Embryonic facial prominence (tissue), 1 donor: ENCODE measurements around the gene SIGLEC7.

Experiments used
- DNase-seq: peaks from one replicate; pipeline ENCODE4 v3.0.0-alpha.2; 2016; ENCODE audit errors: extremely low spot score

SIGLEC7 gene

DNA sequence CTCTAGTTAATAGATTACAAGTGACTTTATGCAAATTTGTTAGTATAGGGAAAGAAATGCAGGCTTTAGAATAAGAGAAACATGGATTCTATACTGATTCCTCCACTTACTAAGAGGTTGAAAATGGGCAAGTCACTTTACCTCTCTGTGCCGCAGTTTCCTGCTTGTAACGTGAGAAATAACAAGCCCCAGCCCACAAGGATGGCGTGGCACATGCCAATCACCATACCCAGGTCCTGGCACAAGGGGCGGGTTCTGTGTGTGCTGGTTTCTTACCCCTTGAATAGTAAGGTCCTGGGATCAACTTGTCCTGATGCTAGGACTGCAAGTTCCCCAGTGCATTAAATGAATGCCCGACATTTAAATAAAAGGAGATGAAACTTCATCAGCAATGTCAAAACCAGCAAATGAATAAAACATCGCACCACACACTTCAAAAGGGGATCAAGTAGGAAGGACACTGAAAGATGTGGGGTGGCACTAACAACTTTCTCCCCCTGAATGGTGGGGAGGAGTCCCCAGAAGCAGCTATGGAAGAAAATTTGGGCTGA is 25.3 kb upstream of the SIGLEC7 start:
- DNase-seq: no peak

DNA sequence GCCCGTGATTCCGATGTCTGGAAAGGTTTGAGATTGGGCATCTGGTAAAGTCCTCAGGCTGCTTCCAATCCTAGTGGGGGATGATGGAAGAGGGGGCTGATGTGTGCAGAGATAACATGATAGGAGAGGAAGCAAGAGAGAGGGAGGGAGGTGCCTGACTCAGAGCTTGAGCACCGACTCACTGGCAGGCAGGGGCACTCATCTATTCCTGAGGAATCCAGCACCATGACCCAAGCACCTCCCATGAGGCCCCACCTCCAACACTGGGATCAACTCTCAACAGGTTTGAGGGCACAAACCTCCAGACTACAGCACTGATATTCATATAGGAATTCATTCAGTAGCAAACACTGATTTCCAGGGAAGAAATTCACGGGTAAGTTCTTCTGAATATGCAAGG is 23.0 kb upstream of the SIGLEC7 start:
- DNase-seq: no peak

DNA sequence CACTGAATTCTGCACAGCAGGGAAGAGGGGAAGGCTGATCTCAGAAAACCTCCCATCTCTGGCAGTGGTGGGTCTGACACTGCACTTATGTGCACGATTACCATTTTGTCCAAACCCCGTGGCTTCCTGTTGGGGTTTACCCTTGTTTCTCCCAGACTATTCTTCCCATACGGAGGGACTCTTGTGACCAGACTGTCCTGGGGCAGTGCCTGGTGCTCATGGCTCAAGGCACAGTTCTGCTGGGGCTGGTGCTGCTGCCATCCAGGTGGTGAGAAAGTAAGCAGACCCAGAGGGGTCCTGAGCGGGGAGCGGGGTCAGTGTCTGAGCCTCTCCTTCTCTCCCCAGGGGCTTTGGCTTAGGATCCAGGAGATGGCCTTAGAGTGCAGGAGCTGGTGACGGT is 22.5 kb upstream of the SIGLEC7 start:
- DNase-seq: no peak

DNA sequence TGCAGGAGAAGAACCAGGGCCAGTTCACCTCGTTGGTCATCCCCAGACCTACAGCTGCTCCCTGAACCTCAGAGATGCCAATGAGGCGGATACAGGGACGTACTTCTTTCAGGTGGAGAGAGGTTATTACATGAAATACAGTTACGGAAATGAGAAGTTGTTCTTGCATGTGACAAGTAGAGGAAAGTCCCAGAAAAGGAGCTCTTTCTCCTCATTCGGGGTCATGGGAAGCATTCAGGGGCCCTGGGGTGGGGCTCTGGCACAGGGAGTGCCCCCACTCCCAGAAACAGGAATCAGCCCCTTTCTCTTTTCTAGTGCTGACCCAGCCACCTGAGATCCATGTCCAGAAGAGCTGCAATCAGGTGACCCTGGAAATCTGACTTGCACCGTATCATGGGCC is 21.9 kb upstream of the SIGLEC7 start:
- DNase-seq: no peak

DNA sequence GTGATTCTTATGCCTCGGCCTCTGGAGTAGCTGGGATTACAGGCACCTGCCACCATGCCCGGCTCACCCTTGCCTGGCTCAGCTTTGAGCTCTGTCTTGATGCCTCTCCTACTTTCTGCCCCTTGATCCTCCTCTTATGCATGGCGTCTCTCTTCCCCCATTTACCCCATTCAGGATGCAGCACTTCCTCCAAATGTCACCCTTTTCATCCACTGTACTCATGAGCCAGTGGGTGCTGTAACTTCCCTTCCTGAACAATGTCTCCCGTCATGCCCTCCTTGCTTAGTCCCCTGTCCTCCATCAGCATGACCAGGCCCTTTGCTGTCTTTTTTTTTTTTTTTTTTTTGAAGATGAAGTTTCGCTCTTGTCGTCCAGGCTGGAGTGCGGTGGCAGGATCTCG is 20.8 kb upstream of the SIGLEC7 start:
- DNase-seq: no peak

DNA sequence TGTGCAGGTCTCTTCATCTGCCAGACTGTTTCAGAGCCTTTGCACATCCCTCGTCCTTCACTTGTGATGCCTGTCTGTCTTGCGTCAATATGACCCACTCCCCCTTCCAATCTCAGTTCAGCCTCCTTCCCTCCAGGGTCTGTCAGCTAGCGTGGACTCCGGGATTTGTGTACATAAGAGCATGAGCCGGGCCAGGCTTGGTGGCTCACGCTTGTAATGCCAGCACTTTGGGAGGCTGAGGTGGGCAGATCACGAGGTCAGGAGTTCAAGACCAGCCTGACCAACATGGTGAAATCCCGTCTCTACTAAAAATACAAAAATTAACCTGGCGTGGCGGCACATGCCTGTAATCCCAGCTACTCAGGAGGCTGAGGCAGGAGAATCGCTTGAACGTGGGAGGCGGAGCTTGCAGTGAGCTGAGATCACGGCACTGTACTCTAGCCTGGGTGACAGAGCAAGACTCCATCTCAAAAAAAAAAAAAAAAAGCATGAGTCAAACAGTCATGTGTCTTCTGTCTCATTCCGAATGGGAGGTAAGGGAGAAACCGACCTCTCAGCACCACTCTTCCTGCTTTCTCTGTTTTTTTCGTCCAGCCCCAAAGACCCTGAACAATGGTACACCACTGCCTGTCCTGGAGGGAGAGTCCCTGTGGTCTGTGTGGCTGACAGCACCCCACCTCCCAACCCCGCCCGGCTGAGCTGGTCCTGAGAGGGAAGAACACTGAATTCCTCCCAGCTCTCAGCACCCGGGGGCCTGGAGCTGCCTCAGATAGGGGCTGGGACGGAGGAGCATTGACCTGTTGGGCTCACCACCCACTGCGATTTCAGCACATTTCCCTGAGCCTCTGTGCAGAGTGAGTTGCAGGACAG is 19.8 kb upstream of the SIGLEC7 start:
- DNase-seq: no peak

DNA sequence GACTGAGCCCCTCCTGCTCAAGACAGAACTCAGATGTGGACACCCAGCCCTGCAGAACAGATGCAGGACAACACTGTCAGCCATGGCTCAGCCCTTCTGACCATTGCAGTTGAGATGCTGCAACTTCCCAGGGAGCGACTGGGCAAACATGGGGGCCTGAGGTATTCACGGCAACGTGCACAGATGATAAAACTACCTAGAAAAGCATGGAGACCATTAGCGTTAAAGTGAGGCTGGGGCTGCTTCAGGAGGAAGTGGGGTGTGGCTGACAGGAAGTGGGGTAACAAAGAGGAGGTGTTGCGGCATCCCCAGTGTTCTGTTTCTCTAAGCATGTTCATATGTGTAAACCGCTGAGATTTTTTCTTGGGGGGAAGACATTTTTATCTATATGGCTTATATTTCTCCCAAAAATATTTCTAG is 18.7 kb upstream of the SIGLEC7 start:
- DNase-seq: no peak

DNA sequence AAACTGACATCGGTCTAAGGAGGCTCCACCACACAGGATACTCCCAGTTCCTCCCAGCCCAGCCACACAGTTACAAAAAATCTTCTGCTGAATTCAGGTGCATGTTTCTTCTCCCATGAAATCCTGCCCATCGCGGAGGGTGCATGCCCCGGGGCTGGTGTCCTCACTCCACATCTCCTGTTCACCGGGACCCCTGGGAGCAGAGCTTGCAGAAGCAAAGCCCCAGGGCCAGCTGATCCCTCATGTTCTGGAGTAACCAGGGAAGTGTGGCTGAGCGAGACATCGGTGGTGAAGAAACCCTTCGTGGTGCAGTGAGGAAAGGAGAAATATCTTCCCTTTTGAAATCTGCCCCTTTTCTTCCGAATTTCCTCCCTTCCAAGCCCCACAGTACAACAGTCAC is 18.3 kb upstream of the SIGLEC7 start:
- DNase-seq: no peak

DNA sequence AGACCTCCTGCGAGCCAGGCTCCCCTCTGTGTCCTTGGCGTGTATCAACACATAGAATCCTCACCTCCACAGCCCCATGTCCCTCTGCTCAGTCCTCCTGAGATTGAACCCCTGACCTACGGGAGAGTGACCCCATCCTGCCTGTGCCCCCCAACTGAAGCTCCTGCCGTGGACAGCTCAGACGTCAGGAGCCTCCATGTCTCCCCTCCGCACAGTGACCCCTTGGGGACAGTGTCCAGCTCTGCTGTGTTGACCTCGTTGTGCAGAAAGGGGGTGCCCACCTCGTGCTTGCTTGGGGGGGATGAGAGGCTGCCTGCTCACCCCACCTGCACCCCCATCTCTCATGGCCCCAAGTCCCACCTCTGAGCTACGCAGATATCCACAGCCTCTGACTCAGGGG is 17.9 kb upstream of the SIGLEC7 start:
- DNase-seq: no peak

DNA sequence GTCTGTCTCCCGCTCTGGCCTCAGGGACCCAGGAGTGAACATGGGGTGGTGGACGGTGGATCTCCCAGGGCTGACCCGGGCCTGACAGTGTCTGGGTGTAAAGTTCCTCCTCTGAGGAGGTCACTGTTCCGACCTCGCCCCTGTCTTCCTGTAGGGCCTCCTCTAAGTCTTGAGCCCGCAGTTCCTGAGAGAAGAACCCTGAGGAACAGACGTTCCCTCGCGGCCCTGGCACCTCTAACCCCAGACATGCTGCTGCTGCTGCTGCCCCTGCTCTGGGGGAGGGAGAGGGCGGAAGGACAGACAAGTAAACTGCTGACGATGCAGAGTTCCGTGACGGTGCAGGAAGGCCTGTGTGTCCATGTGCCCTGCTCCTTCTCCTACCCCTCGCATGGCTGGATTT is 17.4 kb upstream of the SIGLEC7 start, which contains the start of gene SIGLEC9:
TSS of gene SIGLEC9 (plus strand) at position 178 of the 400 bp plus-strand sequence. CDS start at position 247, 69 bp downstream.
- no peak for DNase-seq

DNA sequence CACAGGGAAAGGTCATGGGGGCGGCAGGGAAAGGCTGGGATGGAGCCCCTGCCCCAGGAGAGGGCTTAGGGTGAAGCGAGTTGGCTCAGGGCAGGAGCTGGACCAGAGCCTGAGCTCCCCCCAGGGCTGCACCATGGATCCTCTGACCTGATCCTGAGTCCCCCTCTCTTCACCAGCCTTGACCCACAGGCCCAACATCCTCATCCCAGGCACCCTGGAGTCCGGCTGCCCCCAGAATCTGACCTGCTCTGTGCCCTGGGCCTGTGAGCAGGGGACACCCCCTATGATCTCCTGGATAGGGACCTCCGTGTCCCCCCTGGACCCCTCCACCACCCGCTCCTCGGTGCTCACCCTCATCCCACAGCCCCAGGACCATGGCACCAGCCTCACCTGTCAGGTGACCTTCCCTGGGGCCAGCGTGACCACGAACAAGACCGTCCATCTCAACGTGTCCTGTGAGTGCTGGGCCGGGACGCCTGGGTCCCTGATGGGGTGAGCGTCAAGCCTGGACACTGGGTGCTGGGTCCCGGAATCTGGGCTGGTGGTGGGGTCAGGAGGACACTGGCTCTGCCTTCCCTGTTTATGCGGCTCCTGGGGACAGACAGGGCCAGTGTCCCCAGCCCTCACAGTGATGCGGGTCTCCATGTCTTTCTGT is 16.6 kb upstream of the SIGLEC7 start:
- DNase-seq: no peak

DNA sequence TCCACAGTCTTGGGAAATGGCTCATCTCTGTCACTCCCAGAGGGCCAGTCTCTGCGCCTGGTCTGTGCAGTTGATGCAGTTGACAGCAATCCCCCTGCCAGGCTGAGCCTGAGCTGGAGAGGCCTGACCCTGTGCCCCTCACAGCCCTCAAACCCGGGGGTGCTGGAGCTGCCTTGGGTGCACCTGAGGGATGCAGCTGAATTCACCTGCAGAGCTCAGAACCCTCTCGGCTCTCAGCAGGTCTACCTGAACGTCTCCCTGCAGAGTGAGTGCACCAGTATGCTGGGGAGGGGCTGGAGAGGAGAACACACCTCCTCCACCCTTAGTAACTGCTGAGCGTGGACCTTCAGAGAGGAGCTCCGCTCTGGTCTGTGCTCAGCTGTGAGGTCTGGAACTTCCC is 15.1 kb upstream of the SIGLEC7 start:
- DNase-seq: no peak

DNA sequence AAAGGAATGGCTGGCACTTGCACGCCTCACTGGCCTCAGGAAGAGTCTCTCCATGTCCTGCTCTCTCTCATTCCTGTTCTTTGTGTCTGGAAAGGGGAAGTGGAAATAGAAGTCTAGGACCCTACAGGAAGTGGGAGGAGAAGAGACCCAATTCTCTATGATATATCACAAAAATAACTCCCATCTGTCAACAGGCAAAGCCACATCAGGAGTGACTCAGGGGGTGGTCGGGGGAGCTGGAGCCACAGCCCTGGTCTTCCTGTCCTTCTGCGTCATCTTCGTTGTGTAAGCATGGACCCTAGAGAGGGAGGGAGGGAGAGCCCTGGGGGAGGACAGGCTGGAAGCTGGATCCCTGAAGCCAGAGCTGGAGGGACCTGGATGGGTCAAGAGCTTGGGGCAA is 14.3 kb upstream of the SIGLEC7 start:
- DNase-seq: no peak

DNA sequence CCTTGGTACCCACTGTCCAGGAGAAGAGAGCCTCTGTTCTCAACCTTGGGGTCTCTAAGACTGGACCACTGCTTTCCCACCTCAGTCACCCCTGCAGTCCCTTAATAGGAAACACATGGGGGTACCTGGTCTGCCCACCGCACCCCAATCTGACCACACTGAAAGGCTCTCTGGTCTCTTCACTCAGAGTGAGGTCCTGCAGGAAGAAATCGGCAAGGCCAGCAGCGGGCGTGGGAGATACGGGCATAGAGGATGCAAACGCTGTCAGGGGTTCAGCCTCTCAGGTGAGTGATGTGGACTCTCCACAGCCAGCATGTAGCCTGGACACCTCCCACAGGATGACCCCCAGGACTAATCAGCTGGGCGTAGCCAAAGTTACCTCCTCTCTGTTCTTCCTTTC is 13.9 kb upstream of the SIGLEC7 start:
- no peak for DNase-seq

DNA sequence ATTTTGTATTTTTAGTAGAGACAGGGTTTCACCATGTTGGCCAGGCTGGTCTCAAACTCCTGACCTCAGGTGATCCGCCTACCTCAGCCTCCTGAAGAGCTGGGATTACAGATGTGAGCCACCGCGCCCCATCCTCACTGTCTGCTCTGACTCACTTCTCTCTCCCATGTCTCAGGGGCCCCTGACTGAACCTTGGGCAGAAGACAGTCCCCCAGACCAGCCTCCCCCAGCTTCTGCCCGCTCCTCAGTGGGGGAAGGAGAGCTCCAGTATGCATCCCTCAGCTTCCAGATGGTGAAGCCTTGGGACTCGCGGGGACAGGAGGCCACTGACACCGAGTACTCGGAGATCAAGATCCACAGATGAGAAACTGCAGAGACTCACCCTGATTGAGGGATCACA is 12.4 kb upstream of the SIGLEC7 start:
- no peak for DNase-seq

DNA sequence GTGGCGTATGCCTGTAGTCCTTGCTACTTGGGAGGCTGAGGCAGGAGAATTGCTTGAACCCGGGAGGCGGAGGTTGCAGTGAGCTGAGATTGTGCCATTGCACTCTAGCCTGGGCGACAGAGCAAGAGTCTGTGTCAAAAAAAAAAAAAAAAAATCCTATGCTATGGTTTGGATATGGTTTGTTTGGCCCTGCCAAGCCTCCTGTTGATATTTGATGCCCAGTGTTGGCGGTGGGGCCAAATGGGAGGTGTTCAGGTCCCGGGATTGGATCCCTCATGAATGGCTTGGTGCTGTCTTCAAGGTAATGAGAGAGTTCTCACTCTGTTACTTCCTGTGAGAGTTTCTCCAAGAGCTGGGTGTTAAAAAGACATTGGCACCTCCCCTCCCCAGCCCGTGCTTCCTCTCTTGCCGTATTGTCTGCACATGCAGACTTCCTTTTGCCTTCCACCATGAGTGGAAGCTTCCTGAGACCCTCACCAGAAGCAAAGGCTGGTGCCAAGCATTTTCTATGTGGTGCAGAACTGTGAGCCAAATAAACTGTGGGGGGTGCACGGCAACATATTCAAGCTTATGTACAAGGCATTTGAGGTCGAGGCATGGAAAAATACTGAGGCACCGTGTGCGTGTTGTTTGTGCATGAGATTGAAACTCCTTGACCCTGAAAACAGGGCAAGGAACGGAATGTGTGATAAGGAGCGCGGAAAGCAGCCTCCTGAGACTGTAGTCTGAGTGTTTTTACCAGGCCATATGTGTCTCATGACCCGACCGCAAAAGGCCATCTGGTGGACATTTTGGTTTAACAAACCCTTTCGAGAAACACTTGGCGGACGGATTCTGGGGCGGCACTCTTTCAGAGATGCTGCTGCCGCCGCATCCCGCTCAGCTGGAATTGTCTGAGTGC is 10.1 kb upstream of the SIGLEC7 start:
- no peak for DNase-seq

DNA sequence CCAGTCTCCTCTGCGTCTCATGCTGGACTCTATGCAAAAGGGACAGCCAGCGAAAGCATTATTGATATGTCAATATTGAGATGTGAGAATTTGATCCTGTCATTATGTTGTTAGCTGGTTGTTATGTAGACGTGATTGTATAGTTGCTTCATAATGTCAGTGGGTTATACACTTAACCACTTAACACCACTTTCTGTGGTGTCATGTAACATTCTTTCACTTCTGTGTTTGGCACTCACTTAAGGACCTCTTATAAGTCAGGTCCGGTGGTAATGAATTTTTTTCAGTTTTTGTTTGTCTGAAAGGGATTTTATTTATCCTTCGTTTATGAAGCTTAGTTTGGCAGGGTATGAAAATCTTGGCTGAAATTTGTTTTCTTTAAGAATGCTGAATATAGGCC is 7.1 kb upstream of the SIGLEC7 start:
- DNase-seq: no peak

DNA sequence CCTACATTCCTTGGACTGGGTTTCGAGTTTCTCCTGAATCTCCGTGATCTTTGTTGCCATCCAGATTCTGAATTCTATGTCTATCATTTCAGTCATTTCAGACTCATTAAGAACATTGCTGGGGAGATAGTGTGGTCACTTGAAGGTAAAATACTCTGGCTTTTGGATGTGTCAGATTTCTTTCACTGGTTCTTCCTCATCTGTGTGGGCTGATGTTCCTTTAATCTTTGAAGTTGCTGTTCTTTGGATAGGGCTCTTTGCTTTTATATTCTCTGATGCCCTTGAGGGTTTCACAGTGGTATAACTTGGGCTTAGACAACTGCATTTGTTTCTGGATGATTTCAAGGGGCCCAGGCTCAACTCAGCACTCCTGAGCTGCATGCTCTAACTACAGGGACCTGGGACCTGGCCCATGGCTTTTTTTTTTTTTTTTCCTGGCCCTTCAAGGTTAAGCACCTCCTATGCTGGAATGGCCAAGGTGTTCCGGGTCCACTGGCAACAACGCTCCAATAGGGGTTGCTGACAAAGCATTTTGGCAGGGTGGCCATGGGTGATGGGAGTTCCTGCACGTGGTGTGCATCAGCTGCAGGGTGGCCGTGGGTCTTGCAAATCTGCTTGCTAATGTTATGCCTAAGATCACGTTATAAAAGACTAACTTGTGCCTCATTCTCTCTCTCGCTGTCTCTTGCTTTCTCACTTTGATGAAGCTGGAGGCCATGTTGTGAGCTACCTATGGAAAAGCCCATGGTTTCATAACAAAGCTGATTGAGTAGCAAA is 5.9 kb upstream of the SIGLEC7 start:
- no peak for DNase-seq

DNA sequence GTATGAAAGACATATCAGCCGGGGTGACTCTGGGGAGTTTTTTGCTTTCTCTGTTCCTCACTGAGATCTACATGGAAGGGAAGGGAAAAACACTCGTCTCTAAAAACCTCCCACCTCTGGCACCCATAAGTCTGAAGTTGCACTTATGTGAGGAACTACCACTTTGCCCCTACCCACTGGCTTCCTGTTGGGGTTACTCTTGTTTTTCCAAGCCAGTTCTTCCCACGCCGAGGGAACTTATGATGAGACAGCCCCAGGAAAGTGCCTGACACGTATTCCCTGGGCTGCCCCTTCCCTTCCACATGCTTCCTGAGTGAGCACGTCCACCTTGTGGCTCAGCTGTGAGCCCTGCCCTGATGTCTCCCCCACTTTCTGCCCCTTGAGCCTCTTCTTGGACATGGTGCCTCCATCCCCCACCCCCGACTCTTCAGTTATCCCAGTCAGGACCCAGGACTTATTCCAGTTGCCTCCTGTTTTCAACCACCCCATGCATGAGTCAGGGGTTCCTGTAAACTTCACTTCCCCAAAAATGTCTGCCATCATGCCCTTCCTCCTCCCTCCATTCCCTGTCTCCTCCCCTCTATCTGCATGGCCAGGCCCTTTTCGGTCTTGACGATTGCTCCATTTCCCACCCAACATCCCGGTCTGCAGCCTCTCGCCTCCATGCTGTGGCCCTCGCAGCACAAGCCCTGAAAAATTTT is 5.1 kb upstream of the SIGLEC7 start:
- no peak for DNase-seq

DNA sequence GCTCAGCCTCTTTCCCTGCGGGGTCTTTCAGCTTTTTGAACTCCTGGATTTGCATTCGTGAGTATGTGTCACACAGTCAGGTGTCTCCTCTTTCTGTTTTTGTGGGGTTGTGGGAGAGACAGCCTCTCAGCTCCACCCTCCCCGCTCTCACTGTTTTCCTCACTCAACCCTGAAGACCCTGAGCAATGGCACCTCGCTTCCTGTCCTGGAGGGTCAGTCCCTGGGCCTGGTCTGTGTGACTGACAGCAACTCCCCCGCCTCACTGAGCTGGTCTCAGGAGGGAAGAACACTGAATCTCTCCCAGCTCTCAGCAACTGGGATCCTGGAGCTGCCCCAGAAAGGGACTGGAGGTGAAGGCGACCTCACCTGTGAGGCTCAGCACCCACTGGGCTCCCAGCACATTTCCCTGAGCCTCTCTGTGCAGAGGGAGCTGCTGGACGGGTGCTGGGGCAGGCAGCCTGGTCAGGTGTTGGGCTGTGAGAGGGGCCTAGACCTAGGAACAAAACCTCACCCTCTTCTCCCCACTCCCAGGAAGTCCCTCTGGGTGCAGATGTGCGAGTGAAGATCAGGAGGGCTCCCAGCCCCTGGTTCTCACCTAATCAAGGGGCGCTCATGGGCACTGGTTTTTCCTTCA is 4.2 kb upstream of the SIGLEC7 start:
- DNase-seq: no peak
